Skin of body (tissue), 3 donors: ENCODE data around the gene GLRX5. TPM values are rescaled to one million over a fixed set of nuclear protein-coding genes. Genes with fewer than 3 reads are reported as not detected.
"Not testable (repeated sequence)": the region's sequence is repeated elsewhere in the genome, so short reads cannot be mapped to it uniquely, and the experiment has no call there.

ENCODE experiments used
- DNase-seq: peaks from one replicate; lab custom pipeline; 2025; lab: John Stamatoyannopoulos, UW
- small RNA-seq: library from RNA; depleted of rRNA; stranded (forward); fragments of <200 nt; gene quantifications from one replicate; pipeline ENCODE3, GENCODE V24; 2014; ENCODE audit warnings: low replicate concordance
- total RNA-seq: library from RNA; depleted of rRNA; stranded (reverse); fragments of >200 nt; gene quantifications from one replicate; pipeline ENCODE4 v1.2.3, GENCODE V29; 2014

The GLRX5 gene
- total RNA-seq, 1 donor from 2014 or later = 38.5 TPM

DNA sequence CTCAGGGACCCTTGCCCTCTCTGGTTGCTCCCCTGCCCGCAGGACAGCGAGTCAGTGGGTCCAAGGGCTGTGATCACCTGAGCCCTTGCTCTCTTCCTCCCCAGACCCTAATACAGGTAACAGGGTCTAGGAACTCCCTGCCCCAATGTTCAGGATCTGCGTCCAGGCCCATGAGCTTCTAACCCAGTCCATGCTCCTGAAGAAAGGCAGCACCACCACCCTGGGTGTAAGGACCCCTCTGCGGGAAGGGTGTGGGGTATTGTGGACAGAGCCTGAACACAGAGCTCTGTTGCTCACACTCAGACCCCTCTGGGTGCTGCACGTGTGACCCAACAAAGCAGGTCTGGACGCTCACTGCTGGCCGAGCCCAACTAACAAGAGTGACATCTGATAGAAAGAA lies 18.3 kb downstream of the GLRX5 start:
- no peak for DNase-seq

DNA sequence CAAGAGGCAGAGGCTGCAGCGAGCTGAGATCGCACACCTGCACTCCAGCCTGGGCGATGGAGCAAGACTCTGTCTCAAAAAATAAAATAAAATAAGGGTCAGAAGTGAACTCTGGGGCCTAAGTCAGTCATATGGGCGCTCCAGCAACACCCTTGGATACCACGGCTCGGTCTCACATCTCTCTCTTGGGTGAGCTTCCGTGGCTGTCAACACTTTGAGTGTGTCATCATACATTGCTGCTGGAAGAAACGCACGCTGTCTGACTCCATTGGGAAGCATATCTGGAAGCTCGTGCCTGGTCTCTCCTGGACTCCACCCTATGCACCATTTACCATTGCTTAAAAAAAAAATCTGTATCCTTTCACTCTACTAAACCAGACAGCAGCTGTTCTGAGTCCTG lies 20.2 kb downstream of the GLRX5 start:
- no peak for DNase-seq

DNA sequence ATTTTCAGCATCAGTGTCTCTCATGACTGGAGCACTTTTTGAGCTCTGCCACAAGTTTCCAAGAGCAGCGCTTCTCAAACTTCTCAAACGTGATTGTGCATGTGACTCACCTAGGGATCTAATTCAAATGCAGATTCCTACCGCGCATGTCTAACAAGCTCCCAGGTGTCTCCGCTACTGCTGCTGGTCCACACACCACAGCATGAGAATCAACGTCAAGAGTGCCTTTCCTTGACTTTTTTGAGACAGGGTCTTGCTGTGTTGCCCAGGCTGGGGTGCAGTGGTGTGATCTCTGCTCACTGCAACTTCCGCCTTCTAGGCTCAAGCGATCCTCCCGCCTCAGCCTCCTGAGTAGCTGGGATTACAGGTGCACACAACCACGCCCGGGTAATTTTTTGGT lies 22.4 kb downstream of the GLRX5 start:
- no peak for DNase-seq

DNA sequence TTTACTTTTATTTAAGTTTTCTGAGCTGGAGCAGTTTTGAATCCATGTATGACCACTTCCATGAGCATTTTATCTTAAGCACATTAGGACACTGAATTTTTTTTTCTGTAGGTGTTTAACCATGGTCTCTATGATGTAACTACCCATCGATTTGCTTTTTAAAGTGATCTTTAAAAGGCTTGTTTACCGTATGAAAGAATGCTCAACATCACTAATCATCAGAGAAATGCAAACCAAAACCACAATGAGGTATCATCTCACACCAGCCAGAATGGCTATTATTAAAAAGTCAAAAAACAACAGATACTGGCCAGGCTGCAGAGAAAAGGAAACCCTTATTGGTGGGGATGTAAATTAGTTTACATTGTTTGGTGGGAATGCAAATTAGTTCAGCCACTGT lies 23.0 kb downstream of the GLRX5 start:
- no peak for DNase-seq

DNA sequence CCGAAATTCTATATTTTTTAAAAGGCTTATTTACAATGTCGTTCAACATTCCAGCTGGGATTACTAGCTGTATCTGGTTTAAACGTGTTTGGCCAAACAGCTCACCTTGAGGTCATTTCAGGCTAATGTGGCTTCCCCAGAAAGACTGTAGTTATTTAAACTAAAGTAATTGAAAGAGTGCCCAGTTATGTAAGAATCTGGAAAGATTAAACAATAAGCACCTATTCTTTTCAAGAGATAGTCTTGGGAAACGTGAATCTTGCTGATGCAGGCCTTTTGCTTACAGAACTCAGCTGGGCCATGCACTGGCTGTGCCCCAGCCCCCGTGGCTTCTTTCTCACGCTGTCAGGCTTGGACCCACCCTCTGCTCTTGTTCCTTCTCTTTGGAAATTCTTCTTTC lies 24.4 kb downstream of the GLRX5 start:
- no peak for DNase-seq

DNA sequence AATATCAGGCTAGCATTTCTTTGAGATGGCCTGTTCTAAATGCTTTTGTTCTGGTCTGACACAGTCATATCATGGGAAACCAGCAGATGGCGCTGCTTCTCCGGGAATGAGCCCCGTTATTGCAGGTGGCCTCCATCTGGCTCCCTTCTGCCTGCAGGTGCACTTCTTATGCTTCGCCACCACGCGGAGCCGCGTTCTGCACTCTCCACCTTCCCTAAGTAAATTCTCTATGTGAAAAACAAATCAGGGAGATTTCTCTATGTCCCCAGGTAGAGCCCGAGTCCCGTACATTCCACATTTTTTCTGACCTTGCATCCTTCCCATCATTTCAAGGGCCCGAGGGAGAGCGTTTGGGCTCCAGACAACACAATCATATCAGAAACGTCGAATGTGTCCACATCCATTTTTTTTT lies 26.2 kb downstream of the GLRX5 start:
- peak; percentile 75 for DNase-seq

DNA sequence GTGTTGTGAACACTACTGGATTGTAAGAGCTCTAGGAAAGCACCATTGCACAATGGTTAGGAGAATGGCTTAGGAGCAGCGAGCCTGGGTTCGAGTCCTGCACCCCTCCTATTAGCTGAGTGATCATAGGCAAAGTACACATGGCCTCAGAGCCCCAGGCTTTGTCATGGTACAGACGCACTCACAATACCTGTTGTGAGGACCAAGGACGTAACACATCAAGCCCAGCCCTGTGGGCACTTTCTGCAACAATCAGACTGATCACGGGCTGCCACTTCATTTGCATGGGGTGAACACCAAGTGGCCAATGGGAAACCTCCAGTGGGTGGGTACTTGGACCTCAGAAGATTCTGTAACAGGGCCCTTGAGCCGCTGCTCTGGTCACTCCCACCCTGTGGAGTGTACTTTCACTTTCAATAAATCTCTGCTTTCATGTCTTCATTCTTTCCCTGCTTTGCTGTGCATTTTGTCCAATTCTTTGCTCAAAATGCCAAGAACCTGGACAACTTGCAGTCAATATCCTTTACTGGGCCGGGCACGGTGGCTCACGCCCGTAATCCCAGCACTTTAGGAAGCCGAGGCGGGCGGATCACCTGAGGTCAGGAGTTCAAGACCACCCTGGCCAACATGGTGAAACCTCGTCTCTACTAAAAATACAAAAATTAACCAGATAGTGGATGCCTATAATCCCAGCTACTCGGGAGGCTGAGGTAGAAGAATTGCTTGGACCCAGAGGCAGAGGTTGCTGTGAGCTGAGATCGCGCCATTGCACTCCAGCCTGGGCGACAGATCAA lies 28.2 kb downstream of the GLRX5 start:
- no peak for DNase-seq

DNA sequence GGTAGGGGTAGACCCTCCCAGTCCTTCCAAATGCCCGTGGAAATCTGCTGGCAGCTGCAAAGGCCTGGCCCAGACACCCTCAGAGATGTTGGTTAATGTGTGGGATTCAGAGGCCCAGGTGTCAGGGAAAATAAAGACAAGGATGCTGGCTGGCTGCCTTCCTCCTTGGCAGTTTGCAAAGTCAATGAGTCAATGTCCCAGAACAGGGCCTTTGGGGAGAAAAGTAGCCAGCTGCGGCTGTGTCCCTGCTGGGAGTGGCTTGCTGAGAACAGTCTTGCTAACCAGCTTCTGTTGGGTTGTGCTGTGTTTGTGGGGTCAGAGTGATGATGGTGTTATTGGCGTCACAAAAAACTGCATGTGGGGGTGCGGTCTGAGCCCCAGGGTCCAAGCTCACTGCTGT lies 29.2 kb downstream of the GLRX5 start:
- DNase-seq = no peak

DNA sequence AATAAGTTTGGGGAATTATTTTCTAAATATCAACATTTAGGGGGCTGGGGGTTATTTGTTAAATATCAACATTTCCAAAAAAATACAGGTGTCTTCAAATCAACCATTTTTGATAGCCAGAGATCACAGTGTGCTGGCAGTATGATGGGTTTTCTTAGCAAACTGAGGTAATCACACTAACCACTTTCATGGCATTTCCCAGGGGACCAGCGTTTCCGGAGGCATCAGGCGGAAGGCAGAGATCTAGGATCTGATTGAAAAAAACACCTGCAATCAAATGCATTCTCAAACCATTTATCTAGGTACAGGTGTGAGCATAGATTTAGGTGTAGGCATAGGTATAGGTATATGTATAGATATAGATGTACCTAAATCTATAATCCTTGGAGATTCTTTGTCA lies 34.6 kb downstream of the GLRX5 start:
- no peak for DNase-seq

DNA sequence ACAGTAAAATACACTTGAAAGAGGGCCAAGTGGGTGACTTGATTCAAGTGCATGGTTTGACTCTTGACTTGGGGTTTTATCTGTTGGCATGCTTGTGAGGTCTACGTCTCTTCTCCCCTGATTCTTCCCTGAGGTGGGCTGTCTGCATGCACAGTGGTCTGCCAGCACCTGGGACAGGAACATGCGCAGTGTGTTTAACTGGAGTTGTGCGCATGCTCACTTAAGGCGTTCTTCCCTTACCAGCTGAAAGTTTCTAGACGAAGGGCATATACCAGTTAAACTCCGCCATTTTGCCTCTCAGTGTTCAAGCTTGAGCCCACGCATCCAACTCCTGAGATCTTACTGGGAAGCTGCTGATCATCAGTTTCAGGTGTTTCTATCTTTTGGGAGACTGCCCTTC lies 38.5 kb downstream of the GLRX5 start:
- no peak for DNase-seq

DNA sequence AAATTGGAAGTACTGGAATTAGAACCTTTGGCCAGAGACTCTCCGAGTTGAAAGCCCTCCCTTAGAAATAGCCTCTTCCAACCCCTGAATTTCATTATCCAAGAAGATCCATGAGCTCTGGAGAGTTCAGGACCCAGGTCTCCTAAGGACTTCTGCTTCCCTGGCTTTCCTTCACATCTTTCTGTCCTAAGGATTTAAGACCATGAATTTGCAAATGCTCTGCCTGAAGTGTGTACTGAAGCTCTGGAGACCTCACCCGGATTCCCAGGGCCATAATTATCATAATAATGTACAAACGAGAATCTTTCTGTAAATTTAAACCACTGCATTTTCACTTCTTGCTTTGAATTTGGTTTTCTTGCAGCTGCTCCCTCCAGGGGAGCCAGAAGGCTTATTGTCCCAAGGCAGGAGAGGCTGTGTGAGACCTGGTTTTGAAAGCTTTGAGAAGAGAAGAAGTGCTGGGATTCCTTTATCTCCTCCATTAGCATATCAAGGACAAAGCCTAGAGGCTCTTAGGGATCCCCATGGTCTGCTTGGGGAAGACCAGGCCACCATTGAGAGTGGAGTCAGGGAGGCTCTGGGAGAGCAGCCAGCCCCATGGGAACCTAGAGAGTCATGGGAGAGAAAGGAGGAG lies 41.1 kb downstream of the GLRX5 start:
- no peak for DNase-seq

DNA sequence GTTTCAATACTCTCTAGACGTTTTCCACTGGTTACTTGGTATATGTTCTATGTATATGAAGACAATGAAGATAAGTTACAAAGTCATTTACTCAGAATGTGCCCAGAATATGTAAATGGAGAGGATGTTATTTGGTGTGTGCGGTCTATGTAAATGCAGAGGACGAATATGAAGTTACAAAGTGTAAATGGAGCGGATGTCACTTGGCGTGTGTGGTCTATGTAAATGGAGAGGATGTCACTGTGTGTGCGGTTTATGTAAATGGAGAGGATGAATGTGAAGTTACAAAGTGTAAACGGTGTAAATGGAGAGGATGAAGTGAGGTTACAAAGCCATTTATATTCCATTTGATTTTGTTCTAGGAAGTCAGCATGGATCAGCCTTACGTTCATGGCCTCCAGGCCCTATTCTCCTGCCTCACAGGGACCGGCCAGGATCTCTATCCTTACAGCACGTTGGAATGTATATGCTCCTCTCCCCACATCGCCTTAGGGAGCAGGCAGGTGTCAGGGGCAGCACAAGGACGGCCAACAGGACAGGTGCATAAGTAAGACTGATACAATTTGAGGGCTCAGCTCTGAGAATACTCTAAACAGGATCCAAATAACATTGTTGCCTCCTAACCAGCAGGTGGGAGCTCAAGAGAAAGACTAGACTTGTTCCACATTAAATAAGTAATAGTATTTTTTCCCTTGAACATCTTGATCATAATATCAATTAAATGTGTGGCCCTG lies 42.4 kb downstream of the GLRX5 start:
- no peak for DNase-seq

DNA sequence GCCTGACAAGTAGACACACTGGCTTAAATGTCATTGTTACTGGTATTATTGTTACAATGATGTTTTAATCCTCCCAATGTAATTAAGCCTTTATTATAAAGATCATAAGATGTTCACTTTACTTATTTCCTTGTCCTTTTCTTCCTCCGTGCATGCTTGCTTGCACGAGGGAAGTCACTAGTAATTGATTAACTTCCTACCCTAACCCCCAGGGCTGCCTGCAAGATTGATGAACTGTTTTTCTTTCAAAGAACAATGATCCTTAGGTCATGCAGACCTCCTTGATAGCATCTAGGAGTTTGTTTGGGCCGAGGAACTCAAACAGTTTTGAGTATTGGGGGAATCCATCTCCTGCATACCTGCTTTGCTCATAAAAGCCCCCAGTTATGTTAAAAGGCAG lies 43.0 kb downstream of the GLRX5 start:
- no peak for DNase-seq

DNA sequence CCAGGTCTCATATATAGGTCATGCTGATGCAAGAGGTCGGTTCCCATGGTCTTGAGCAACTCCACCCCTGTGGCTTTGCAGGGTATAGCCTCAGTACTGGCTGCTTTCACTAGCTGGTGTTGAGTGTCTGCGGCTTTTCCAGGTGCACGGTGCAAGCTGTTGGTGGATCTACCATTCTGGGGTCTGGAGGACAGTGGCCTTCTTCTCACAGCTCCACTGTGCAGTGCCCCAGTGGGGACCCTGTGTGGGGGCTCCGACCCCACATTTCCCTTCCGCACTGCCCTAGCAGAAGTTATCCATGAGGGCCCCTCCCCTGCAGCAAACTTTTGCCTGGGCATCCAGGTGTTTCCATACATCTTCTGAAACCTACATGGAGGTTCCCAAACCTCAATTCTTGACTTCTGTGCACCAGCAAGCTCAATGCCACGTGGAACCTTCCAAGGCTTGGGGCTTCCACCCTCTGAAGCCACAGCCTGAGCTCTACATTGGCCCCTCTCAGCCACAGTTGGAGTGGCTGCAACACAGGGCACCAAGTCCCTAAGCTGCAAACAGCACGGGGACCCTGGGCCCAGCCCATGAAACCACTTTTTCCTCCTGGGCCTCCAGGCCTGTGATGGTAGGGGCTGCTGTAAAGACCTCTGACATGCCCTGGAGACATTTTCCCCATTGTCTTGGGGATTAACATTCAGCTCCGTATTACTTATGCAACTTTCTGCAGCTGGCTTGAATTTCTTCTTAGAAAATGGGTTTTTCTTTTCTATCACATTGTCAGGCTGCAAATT lies 49.2 kb downstream of the GLRX5 start:
- not testable (repeated sequence) for DNase-seq

DNA sequence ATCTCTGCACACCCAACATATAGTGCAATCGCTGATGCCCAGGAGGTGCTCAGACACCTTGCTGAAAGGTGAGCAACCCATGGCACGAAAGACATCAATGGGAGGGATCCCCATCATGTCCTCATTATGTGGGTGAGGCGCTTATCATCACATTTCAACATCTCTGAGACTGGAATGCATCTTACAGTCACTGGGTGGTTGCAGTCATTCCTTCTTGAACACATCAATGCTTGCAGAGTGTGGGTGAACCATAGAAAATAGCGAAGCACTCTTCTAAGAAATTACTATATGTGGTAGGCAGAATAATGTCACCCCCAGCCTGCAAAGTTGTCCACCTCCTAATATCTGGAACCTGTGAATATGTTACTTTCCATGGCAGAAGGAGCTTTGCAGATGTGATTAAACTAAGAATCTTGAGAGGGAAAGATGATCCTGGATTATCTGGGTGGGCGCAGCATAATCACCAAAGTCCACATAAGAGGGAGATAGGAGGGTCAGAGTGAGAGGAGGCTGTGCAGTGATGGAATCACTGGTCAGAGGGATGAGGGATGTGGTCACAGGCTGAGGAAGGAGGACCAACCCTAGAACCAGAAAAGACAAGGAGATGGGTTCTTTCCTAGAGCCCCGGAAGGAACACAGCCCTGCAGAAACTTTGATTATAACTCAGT lies 51.2 kb downstream of the GLRX5 start:
- no peak for DNase-seq

DNA sequence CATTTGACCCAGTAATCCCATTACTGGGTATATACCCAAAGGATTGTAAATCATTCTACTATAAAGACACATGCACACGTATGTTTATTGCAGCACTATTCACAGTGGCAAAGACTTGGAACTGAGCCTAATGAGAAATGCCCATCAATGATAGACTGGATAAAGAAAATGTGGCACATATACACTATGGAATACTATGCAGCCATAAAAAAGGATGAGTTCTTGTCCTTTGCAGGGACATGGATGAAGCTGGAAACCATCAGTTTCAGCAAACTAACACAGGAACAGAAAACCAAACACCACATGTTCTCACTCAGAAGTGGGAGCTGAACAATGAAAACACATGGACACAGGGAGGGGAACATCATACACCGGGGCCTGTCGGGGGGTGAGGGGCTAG lies 56.3 kb downstream of the GLRX5 start:
- DNase-seq = not testable (repeated sequence)

Small RNAs within 50 kb of the gene (small RNA-seq; reads per million reads assigned to genes)
- 9.0 reads per million, percentile 92 among the genes with 10 or more reads in this experiment for gene SCARNA13

Other genes starting within 250 kb of the GLRX5 start
- 13.6 TPM for gene CLMN, start 215.1 kb upstream of the GLRX5 start, total RNA-seq
- gene SYNE3, start 18.4 kb upstream of the GLRX5 start, total RNA-seq = 13.9 TPM
- not detected for gene TCL1B, start 151.4 kb downstream of the GLRX5 start, total RNA-seq
- gene TCL1A, start 179.1 kb downstream of the GLRX5 start, total RNA-seq = 1.7 TPM